Erythroblast (primary cell): ENCODE results near the gene B3GLCT.

Source experiments
- GATA1 ChIP-seq: IDR thresholded peaks from 2 replicates; pipeline ENCODE4 v1.6.1; 2011; ENCODE audit warnings: low read depth, mild to moderate bottlenecking, control low read depth, low read length, moderate library complexity
- POLR2A ChIP-seq: IDR thresholded peaks from 2 replicates; pipeline ENCODE4 v1.6.1; 2011; ENCODE audit warnings: mild to moderate bottlenecking, low read length

- TF ChIP-seq POLR2A (no peak), GATA1 (no peak)
Measured at GRCh38 chr13:31334547-31334946, 134.8 kb downstream of the B3GLCT start.
